NK-92 (cell line): ENCODE measurements around the gene PPAT.
"Not testable (repeated sequence)": the region's sequence is repeated elsewhere in the genome, so short reads cannot be mapped to it uniquely, and the experiment has no call there.

Experiments used
- DNase-seq: peaks from one replicate; lab custom pipeline; 2025; ENCODE audit not compliant: unreplicated experiment; lab: John Stamatoyannopoulos, UW

The PPAT gene

GRCh38 chr4:56387023-56388001 lies 48.1 kb downstream of the PPAT start, which contains the start of gene AASDH:
TSS of gene AASDH (minus strand) at chr4:56387491. CDS start at chr4:56384299, 3,192 bp downstream.
- peak; percentile 59 for DNase-seq

GRCh38 chr4:56386091-56386490 lies 49.3 kb downstream of the PPAT start:
- no peak for DNase-seq

GRCh38 chr4:56375458-56375857 lies 60.0 kb downstream of the PPAT start:
- DNase-seq = no peak

- DNase-seq = no peak
These were observed 60.5 kb downstream of the PPAT start for GRCh38 chr4:56374956-56375355.

GRCh38 chr4:56372774-56373173 lies 62.6 kb downstream of the PPAT start:
- no peak for DNase-seq

- no peak for DNase-seq
These were observed 63.8 kb downstream of the PPAT start for GRCh38 chr4:56371426-56372220.

- no peak for DNase-seq
These were observed 65.0 kb downstream of the PPAT start for GRCh38 chr4:56370377-56370776.

- DNase-seq = not testable (repeated sequence)
These were observed 72.4 kb downstream of the PPAT start for GRCh38 chr4:56362981-56363380.

GRCh38 chr4:56360071-56360470 lies 75.3 kb downstream of the PPAT start:
- no peak for DNase-seq

GRCh38 chr4:56356650-56357049 lies 78.8 kb downstream of the PPAT start:
- no peak for DNase-seq

- no peak for DNase-seq
These were observed 86.8 kb downstream of the PPAT start for GRCh38 chr4:56348576-56348975.

- no peak for DNase-seq
These were observed 90.0 kb downstream of the PPAT start for GRCh38 chr4:56345458-56345857.
